A549 (cell line): Measurements from ENCODE around the gene NRG3. TPM values are rescaled to one million over a fixed set of nuclear protein-coding genes. Genes with fewer than 3 reads are reported as not detected.

Experiments
- ATAC-seq, 2 experiments: fragments of 200-7000 bp in 1 of 2; fragments of >200 bp in 1 of 2; cut with Nextera tagmentation in 1 of 2; cut with Tn5 transposase in 1 of 2; 3 replicates each; pipeline versions ENCODE4 v1.8.0 to v1.9.1; 2018 to 2020; ENCODE audit warnings: mild to moderate bottlenecking in 1 of 2, moderate library complexity in 1 of 2
- CTCF ChIA-PET: fragments of 300-600 bp; sonication (Branson Sonifier 250); formaldehyde crosslinking; extraction: SDS; loops from one replicate; lab custom pipeline; 2021; ENCODE audit warnings: antibody characterized with exemption, inconsistent platforms; lab: Yijun Ruan, JAX
- POLR2A ChIA-PET: fragments of 350-600 bp; formaldehyde crosslinking; extraction: SDS; loops from one replicate; lab custom pipeline; 2021; ENCODE audit warnings: antibody characterized with exemption, inconsistent platforms; lab: Yijun Ruan, JAX
- DNase-seq, 2 experiments: peaks; one replicate each; pipeline versions ENCODE4 v3.0.0 to v3.0.0-alpha.2; 2011 to 2016; ENCODE audit warnings: low read depth in 1 of 2, low spot score in 1 of 2
- FAIRE-seq: peaks from 2 replicates; lab custom pipeline; 2011; peaks lifted over from hg19 to GRCh38; lab: Jason Lieb, UNC
- H3K27ac ChIP-seq, 2 experiments: fragments of >200 bp; sonication (Bioruptor Twin); formaldehyde crosslinking; 3 replicates each; pipeline ENCODE4 v1.5.1; 2016 to 2017
- H3K4me1 ChIP-seq: fragments of >200 bp; sonication (Bioruptor Twin); formaldehyde crosslinking; 3 replicates; pipeline ENCODE4 v1.6.1; 2016
- H3K4me2 ChIP-seq: fragments of >200 bp; sonication (Bioruptor Twin); formaldehyde crosslinking; 3 replicates; pipeline ENCODE4 v1.6.1; 2016
- H3K4me3 ChIP-seq: fragments of >200 bp; sonication (Bioruptor Twin); formaldehyde crosslinking; 3 replicates; pipeline ENCODE4 v1.5.1; 2016
- H3K9me3 ChIP-seq: fragments of >200 bp; sonication (Bioruptor Twin); formaldehyde crosslinking; 3 replicates; pipeline ENCODE4 v1.6.1; 2016
- CBX2 ChIP-seq: fragments of 200-600 bp; sonication (generic); IDR thresholded peaks from 2 replicates; pipeline ENCODE4 v1.6.1; 2016; ENCODE audit warnings: low read depth, mild to moderate bottlenecking, borderline replicate concordance
- CBX8 ChIP-seq: fragments of 200-600 bp; sonication (generic); IDR thresholded peaks from 2 replicates; pipeline ENCODE4 v1.6.1; 2016
- CHD2 ChIP-seq: fragments of 150-350 bp; IDR thresholded peaks from 2 replicates; pipeline ENCODE4 v1.6.1; 2014; ENCODE audit warnings: low read length; ENCODE audit not compliant: partially characterized antibody
- E2F6 ChIP-seq: IDR thresholded peaks from 2 replicates; pipeline ENCODE4 v1.6.1; 2012; ENCODE audit warnings: low read depth, borderline replicate concordance
- EP300 ChIP-seq, 2 experiments: fragments of >200 bp; sonication (Bioruptor Twin); formaldehyde crosslinking; IDR thresholded peaks; 2 replicates in 1 of 2; 3 replicates in 1 of 2; pipeline ENCODE4 v1.6.1; 2016 to 2017
- ESRRA ChIP-seq: fragments of 150-350 bp; IDR thresholded peaks from 2 replicates; pipeline ENCODE4 v1.6.1; 2014; ENCODE audit warnings: mild to moderate bottlenecking, low read length, borderline replicate concordance
- FOSB ChIP-seq: fragments of 250-450 bp; sonication (Bioruptor Pico); IDR thresholded peaks from 2 replicates; pipeline ENCODE4 v1.5.0; 2020; ENCODE audit warnings: mild to moderate bottlenecking, moderate library complexity
- FOSL2 ChIP-seq, 2 experiments: fragments of 450-650 bp in 1 of 2; fragments of >200 bp in 1 of 2; sonication (Bioruptor Twin) in 1 of 2; formaldehyde crosslinking; IDR thresholded peaks; 2 replicates each; pipeline versions ENCODE4 v1.5.0 to v1.6.1; 2016 to 2020; ENCODE audit warnings: mild to moderate bottlenecking in 1 of 2, moderate library complexity in 1 of 2
- FOXS1 ChIP-seq: fragments of 250-450 bp; sonication (Bioruptor Pico); IDR thresholded peaks from 2 replicates; pipeline ENCODE4 v1.5.0; 2020; ENCODE audit warnings: mild to moderate bottlenecking, moderate library complexity
- HDAC2 ChIP-seq: fragments of 200-600 bp; sonication (generic); IDR thresholded peaks from 2 replicates; pipeline ENCODE4 v1.6.1; 2016
- HOXB5 ChIP-seq: fragments of 250-450 bp; sonication (Bioruptor Pico); IDR thresholded peaks from 2 replicates; pipeline ENCODE4 v1.5.0; 2020; ENCODE audit warnings: mild to moderate bottlenecking, moderate library complexity
- JUN ChIP-seq, 2 experiments: fragments of >200 bp; sonication (Bioruptor Twin); formaldehyde crosslinking; IDR thresholded peaks; 2 replicates in 1 of 2; 3 replicates in 1 of 2; pipeline ENCODE4 v1.6.1; 2016 to 2017
- JUNB ChIP-seq: fragments of >200 bp; sonication (Bioruptor Twin); formaldehyde crosslinking; IDR thresholded peaks from 2 replicates; pipeline ENCODE4 v1.6.1; 2016
- KDM5A ChIP-seq: fragments of 200-600 bp; sonication (generic); IDR thresholded peaks from 2 replicates; pipeline ENCODE4 v1.6.1; 2016; ENCODE audit warnings: antibody characterized with exemption, mild to moderate bottlenecking
- MAZ ChIP-seq: fragments of 150-350 bp; IDR thresholded peaks from 2 replicates; pipeline ENCODE4 v1.6.1; 2014; ENCODE audit warnings: antibody characterized with exemption, low read depth, low read length, borderline replicate concordance
- NPAS2 ChIP-seq: fragments of 250-450 bp; sonication (Bioruptor Pico); IDR thresholded peaks from 2 replicates; pipeline ENCODE4 v1.8.0; 2022; ENCODE audit warnings: mild to moderate bottlenecking, moderate library complexity, borderline replicate concordance
- PBX3 ChIP-seq: IDR thresholded peaks from 2 replicates; pipeline ENCODE4 v1.6.1; 2012
- PHF8 ChIP-seq: fragments of 200-600 bp; sonication (generic); IDR thresholded peaks from 2 replicates; pipeline ENCODE4 v1.6.1; 2016; ENCODE audit warnings: low read depth, mild to moderate bottlenecking, antibody characterized with exemption, moderate library complexity, borderline replicate concordance
- POLR2AphosphoS2 ChIP-seq: conservative IDR thresholded peaks from 2 replicates; pipeline ENCODE4 v1.6.1; 2012; ENCODE audit warnings: low read length, improper control_type of control experiment, inconsistent platforms
- RAD21 ChIP-seq, 2 experiments: fragments of >200 bp in 1 of 2; sonication (Bioruptor Twin) in 1 of 2; formaldehyde crosslinking in 1 of 2; IDR thresholded peaks in 1 of 2; conservative IDR thresholded peaks in 1 of 2; 2 replicates in 1 of 2; 3 replicates in 1 of 2; pipeline ENCODE4 v1.6.1; 2012 to 2018; ENCODE audit warnings: inconsistent platforms in 1 of 2
- REST ChIP-seq: fragments of 200-600 bp; sonication (generic); IDR thresholded peaks from 2 replicates; pipeline ENCODE4 v1.6.1; 2016; ENCODE audit warnings: antibody characterized with exemption, mild to moderate bottlenecking, moderate library complexity
- RNF2 ChIP-seq: fragments of 200-600 bp; sonication (generic); IDR thresholded peaks from 2 replicates; pipeline ENCODE4 v1.6.1; 2016; ENCODE audit warnings: low read depth, mild to moderate bottlenecking, antibody characterized with exemption, moderate library complexity, borderline replicate concordance
- TFCP2L1 ChIP-seq: fragments of 250-450 bp; sonication (Bioruptor Pico); IDR thresholded peaks from 2 replicates; pipeline ENCODE4 v1.5.0; 2021; ENCODE audit warnings: mild to moderate bottlenecking
- TP53 ChIP-seq: fragments of 250-450 bp; sonication (Bioruptor Pico); IDR thresholded peaks from 2 replicates; pipeline ENCODE4 v1.5.0; 2021; ENCODE audit warnings: mild to moderate bottlenecking, moderate library complexity
- ZC3H11A ChIP-seq: fragments of 450-650 bp; IDR thresholded peaks from 2 replicates; pipeline ENCODE4 v1.6.1; 2014; ENCODE audit warnings: antibody characterized with exemption, mild to moderate bottlenecking
- ZFP36 ChIP-seq: fragments of 450-650 bp; IDR thresholded peaks from 2 replicates; pipeline ENCODE4 v1.6.1; 2014; ENCODE audit warnings: borderline replicate concordance; ENCODE audit not compliant: partially characterized antibody
- ZNF302 ChIP-seq: fragments of 250-450 bp; sonication (Bioruptor Pico); IDR thresholded peaks from 2 replicates; pipeline ENCODE4 v1.9.0; 2021; ENCODE audit warnings: inconsistent platforms, mild to moderate bottlenecking, moderate library complexity
- ZSCAN20 ChIP-seq: fragments of 250-450 bp; sonication (Bioruptor Pico); IDR thresholded peaks from 2 replicates; pipeline ENCODE4 v1.8.0; 2022; ENCODE audit warnings: mild to moderate bottlenecking, moderate library complexity
- WGBS: methylation state at CpG from one replicate; pipeline ENCODE4 v1.1.6; 2017; ENCODE audit errors: missing lambda C conversion rate; 5-methylcytosine and 5-hydroxymethylcytosine counted together
- polyA plus RNA-seq, 4 experiments: library from polyadenylated mRNA; depleted of rRNA in 3 of 4; stranded (reverse); fragments of >200 nt; fragmentation: RNase III in 1 of 4; extraction: RNeasy Plus Mini Kit Qiagen cat#74134 plus additional on column Dnase treatment in 1 of 4; gene quantifications; 2 replicates in 3 of 4; 3 replicates in 1 of 4; pipeline ENCODE4 v1.2.3, GENCODE V29; 2011 to 2017
- TF ChIP-seq, protein P1 (sequence below): fragments of 250-450 bp; sonication (Bioruptor Pico); IDR thresholded peaks from 2 replicates; pipeline ENCODE4 v1.5.0; 2020; ENCODE audit warnings: low read depth, mild to moderate bottlenecking, moderate library complexity
- TF ChIP-seq, protein P2 (sequence below): fragments of 250-450 bp; sonication (Bioruptor Pico); IDR thresholded peaks from 2 replicates; pipeline ENCODE4 v1.5.0; 2021; ENCODE audit warnings: mild to moderate bottlenecking, moderate library complexity, borderline replicate concordance

Gene NRG3
- polyA plus RNA-seq, 2 of the 4 experiments (the other 2 are of a cell fraction) = not detected

GRCh38 chr10:82497439-82497838 lies 622.4 kb downstream of the NRG3 start:
- no peak for TF ChIP-seq TP53 (CRISPR knock-in tag)
- TF ChIP-seq HOXB5 (CRISPR knock-in tag) = no peak
- TF ChIP-seq ESRRA = no peak
- no peak for TF ChIP-seq ZFP36
- no peak for TF ChIP-seq FOSL2 (IDR thresholded peaks at IDR 0.05)
- TF ChIP-seq FOSL2 (CRISPR knock-in tag; IDR thresholded peaks at IDR 0.05) = no peak
- TF ChIP-seq FOSB (CRISPR knock-in tag) = no peak
- TF ChIP-seq FOXS1 (CRISPR knock-in tag) = no peak
- no peak for TF ChIP-seq RAD21 (conservative IDR thresholded peaks at IDR 0.05 in 1 of 2, IDR thresholded peaks at IDR 0.05 in 1 of 2)
- TF ChIP-seq KDM5A = no peak
- TF ChIP-seq EP300 (IDR thresholded peaks at IDR 0.05) = no peak
- TF ChIP-seq PBX3 = no peak
- no peak for TF ChIP-seq ZSCAN20 (CRISPR knock-in tag)
- no peak for TF ChIP-seq NPAS2 (CRISPR knock-in tag)
- ATAC-seq (no peak), DNase-seq (no peak), FAIRE-seq (no peak)
- POLR2A ChIA-PET = no interaction called here
- H3K4me1 ChIP-seq = no peaks in the 10 kb centered on the region
- CTCF ChIA-PET = no interaction called here
- H3K27ac ChIP-seq = no peak overlapping the region
- H3K4me3 ChIP-seq = no peak overlapping the region
- no peak overlapping the region for H3K4me2 ChIP-seq
- no peaks in the 10 kb centered on the region for H3K9me3 ChIP-seq
- WGBS = 63% methylated on average over 2 of the region's 2 CpGs

DNA sequence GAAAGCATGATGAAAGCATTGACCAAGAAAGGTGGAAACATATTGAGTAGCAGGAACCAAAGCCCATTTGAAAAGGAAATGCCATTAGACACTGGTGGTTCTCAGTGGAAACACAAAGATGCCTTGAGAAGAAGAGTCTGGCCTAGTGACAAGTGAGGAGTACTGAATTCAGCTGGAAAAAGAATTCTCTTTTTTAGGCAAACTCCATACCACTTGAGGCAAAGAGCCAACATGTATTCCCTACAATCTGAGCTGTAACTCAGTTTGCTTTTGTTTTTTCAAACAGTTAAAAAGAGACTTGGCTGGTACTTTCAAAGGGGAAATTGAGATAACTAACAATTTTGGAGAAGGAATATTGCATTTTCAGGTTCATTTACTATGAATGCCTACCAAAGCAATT lies 624.0 kb downstream of the NRG3 start:
- FAIRE-seq (no peak), ATAC-seq (no peak), DNase-seq (no peak)
- Histone ChIP-seq H3K4me2 (no peak overlapping the region), H3K9me3 (no peaks in the 10 kb centered on the region), H3K27ac (no peak overlapping the region), H3K4me1 (no peaks in the 10 kb centered on the region), H3K4me3 (no peak overlapping the region)
- ChIA-PET CTCF (no interaction called here), POLR2A (no interaction called here)
- TF ChIP-seq CHD2 (no peak), MAZ (no peak), CBX2 (no peak), PHF8 (no peak), POLR2AphosphoS2 (no peak), TFCP2L1 (CRISPR knock-in tag) (no peak), JUN (IDR thresholded peaks at IDR 0.05) (no peak), FOSL2 (IDR thresholded peaks at IDR 0.05) (no peak), FOSL2 (CRISPR knock-in tag; IDR thresholded peaks at IDR 0.05) (no peak), HOXB5 (CRISPR knock-in tag) (no peak), CBX8 (no peak), TP53 (CRISPR knock-in tag) (no peak), ZNF302 (CRISPR knock-in tag) (no peak), HDAC2 (no peak), RNF2 (no peak), E2F6 (no peak), ZC3H11A (no peak), JUNB (no peak), REST (no peak)
- TF ChIP-seq, protein P1, sequence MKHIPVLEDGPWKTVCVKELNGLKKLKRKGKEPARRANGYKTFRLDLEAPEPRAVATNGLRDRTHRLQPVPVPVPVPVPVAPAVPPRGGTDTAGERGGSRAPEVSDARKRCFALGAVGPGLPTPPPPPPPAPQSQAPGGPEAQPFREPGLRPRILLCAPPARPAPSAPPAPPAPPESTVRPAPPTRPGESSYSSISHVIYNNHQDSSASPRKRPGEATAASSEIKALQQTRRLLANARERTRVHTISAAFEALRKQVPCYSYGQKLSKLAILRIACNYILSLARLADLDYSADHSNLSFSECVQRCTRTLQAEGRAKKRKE (CRISPR knock-in tag) = no peak
- TF ChIP-seq, protein P2, sequence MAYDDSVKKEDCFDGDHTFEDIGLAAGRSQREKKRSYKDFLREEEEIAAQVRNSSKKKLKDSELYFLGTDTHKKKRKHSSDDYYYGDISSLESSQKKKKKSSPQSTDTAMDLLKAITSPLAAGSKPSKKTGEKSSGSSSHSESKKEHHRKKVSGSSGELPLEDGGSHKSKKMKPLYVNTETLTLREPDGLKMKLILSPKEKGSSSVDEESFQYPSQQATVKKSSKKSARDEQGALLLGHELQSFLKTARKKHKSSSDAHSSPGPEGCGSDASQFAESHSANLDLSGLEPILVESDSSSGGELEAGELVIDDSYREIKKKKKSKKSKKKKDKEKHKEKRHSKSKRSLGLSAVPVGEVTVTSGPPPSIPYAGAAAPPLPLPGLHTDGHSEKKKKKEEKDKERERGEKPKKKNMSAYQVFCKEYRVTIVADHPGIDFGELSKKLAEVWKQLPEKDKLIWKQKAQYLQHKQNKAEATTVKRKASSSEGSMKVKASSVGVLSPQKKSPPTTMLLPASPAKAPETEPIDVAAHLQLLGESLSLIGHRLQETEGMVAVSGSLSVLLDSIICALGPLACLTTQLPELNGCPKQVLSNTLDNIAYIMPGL (CRISPR knock-in tag) = no peak
